Dermis blood vessel endothelial cell (primary cell): Measurements from ENCODE around the gene FAM177B. TPM values are rescaled to one million over a fixed set of nuclear protein-coding genes. Genes with fewer than 3 reads are reported as not detected.
"Not testable (repeated sequence)": the region's sequence is repeated elsewhere in the genome, so short reads cannot be mapped to it uniquely, and the experiment has no call there.

ENCODE experiments used
- DNase-seq: peaks from one replicate; pipeline ENCODE4 v3.0.0; 2010
- total RNA-seq: library from RNA; depleted of rRNA; stranded (reverse); fragments of >200 nt; gene quantifications from 2 replicates; pipeline ENCODE4 v1.2.3, GENCODE V29; 2014

The FAM177B gene
- total RNA-seq, 1 donor from 2014 or later: not detected

DNA sequence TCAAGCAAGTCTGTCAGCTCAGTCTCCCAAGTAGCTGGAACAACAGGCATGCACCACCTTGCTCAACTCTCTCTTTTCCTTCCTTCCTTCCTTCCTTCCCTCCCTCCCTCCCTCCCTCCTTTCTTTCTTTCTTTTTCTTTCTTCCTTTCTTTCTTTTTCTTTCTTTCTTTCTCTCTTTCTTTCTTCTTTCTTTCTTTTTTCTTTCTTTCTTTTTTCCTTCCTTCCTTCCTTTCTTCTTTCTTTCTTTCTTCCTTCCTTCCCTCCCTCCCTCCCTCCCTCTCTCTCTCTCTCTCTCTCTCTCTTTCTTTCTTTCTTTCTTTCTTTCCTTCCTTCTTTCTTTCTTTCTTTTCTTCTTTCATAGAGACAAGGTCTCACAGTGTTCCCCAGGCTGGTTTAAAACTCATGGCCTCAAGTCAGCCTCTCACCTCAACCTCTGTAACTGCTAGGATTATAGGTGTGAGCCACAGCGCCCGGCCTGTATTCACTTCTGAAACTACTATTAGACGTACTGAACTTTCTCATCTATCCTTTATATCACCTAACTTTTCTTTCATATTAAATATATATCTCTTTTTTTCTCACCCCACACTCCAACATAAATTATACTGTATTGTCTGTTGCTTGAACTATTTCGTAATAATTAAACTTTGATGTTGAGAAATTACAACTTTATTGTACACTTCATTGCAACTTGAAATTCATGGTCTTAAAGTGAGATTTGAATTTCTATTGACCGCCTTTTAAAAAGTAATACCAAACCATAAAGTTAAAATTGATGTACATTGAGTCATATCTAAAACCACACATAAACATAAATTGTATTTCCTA lies 4.8 kb downstream of the FAM177B start:
- DNase-seq: not testable (repeated sequence)

GRCh38 chr1:222749927-222750326 lies 12.9 kb downstream of the FAM177B start:
- peak; percentile 14 for DNase-seq

- DNase-seq: no peak
Observed at GRCh38 chr1:222750651-222751050, 13.6 kb downstream of the FAM177B start.

GRCh38 chr1:222751255-222751654 lies 14.3 kb downstream of the FAM177B start:
- no peak for DNase-seq

GRCh38 chr1:222754366-222755139 lies 17.6 kb downstream of the FAM177B start:
- DNase-seq: no peak

GRCh38 chr1:222757646-222758268 lies 20.8 kb downstream of the FAM177B start:
- no peak for DNase-seq

- no peak for DNase-seq
Observed at GRCh38 chr1:222759451-222760035, 22.5 kb downstream of the FAM177B start.

DNA sequence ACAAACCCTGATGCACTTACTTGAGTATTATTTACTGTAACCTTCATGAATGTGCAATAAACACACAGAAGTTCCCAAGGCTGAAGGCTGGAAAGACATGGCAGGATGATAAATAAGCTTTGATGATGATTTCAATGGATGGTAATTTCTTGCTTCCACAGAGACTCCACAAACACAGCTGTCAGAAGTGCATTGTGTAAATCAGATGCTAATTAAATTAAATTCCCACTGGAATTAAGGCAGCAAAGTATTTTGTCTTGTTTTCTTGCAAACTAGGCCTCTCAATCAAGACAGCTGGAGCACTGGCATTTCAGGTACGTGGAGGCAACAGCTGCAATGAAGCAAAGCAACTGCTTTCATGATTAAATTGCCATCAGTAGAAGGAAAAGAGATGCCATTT lies 24.1 kb downstream of the FAM177B start:
- no peak for DNase-seq

GRCh38 chr1:222762178-222762577 lies 25.2 kb downstream of the FAM177B start:
- not testable (repeated sequence) for DNase-seq

- no peak for DNase-seq
Observed at GRCh38 chr1:222767152-222767571, 30.2 kb downstream of the FAM177B start.

DNA sequence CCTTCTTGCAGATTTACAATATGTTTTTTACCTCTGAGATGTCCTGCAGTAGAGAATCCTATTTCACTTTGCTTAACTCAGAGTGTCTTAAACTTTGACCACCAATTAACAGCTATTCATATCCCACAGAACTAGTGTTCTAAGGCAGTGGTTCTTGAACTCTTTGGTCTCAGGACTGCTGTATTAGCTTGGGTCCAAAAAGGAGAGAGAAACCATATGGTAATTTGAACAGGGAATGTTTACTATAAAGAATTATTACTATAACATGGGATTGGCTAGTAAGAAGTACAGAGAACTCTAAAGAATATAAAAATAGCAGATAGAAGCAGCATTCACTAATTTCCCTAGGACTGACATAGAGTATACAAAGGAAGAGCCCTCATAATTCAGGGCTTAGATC lies 31.6 kb downstream of the FAM177B start:
- DNase-seq: no peak

GRCh38 chr1:222769181-222769580 lies 32.2 kb downstream of the FAM177B start:
- peak; percentile 7 for DNase-seq

- peak; percentile 27 for DNase-seq
Observed at GRCh38 chr1:222769971-222770620, 33.1 kb downstream of the FAM177B start.

- DNase-seq: no peak
Observed at GRCh38 chr1:222772996-222773379, 36.0 kb downstream of the FAM177B start.

- no peak for DNase-seq
Observed at GRCh38 chr1:222777463-222777862, 40.5 kb downstream of the FAM177B start.

- DNase-seq: peak; percentile 71
Observed at GRCh38 chr1:222777977-222778376, 41.0 kb downstream of the FAM177B start.

- no peak for DNase-seq
Observed at GRCh38 chr1:222781251-222781650, 44.2 kb downstream of the FAM177B start.

DNA sequence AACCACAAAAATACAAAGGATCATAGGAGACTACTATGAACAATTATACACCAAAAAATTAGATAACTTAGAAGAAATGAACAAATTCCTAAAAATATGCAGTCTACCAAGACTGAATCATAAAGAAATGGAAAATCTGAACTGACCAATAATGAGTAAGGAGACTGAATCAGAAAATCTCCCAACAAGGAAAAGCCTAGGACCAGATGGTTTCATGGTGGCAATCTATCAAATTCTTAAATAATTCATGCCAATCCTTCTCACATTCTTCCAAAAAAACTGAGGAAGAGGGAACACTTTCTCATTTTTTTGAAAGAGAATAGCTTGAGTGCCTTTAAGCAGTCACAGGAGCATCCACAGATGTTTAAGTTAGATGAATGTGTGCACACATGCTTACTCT lies 46.0 kb downstream of the FAM177B start:
- DNase-seq: no peak

- DNase-seq: no peak
Observed at GRCh38 chr1:222784371-222784770, 47.4 kb downstream of the FAM177B start.

- peak; percentile 15 for DNase-seq
Observed at GRCh38 chr1:222784916-222785315, 47.9 kb downstream of the FAM177B start.

- DNase-seq: peak; percentile 19
Observed at GRCh38 chr1:222785529-222785928, 48.5 kb downstream of the FAM177B start.

DNA sequence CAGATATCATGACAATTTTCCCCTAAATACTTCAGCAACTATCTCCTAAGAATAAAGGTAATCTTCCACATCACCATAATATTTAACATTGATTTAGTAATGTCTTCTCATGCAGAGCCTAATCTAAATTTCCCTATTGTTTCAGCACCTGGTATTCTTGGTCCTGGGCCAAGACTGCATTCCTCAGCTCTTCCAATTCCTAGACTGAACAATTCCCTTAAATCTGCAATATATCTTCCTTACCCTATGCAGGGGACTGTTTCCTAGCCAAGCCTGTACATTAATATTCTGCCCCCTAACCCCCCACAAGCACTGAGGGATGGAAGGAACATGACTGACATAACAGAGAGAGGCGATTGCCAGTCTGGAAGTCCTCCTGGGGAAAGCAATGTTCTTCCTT lies 49.1 kb downstream of the FAM177B start:
- peak; percentile 84 for DNase-seq
